SKM-1 (cell line): Measurements from ENCODE around the gene NUDT1.
A peak's percentile ranks its signal among the peaks of the same experiment; 100 is the strongest.

ENCODE experiments used
- DNase-seq: peaks from one replicate; lab custom pipeline; 2025; ENCODE audit not compliant: unreplicated experiment; lab: John Stamatoyannopoulos, UW

Gene NUDT1

GRCh38 chr7:2247141-2247995, 5.3 kb downstream of the NUDT1 start:
- DNase-seq: no peak

GRCh38 chr7:2248984-2249694, 7.1 kb downstream of the NUDT1 start:
- peak; percentile 69 for DNase-seq

- DNase-seq: no peak
Observed at GRCh38 chr7:2249744-2250323, 7.8 kb downstream of the NUDT1 start.

- no peak for DNase-seq
Observed at GRCh38 chr7:2251381-2251780, 9.4 kb downstream of the NUDT1 start.

- DNase-seq: no peak
Observed at GRCh38 chr7:2251841-2252771, 10.1 kb downstream of the NUDT1 start.

- no peak for DNase-seq
Observed at GRCh38 chr7:2253021-2253420, 11.0 kb downstream of the NUDT1 start.

- DNase-seq: no peak
Observed at GRCh38 chr7:2253525-2254244, 11.7 kb downstream of the NUDT1 start.

GRCh38 chr7:2254429-2255144, 12.6 kb downstream of the NUDT1 start:
- DNase-seq: no peak

GRCh38 chr7:2255145-2256139, 13.4 kb downstream of the NUDT1 start:
- DNase-seq: no peak

- no peak for DNase-seq
Observed at GRCh38 chr7:2256306-2257045, 14.4 kb downstream of the NUDT1 start.

- no peak for DNase-seq
Observed at GRCh38 chr7:2257046-2257551, 15.1 kb downstream of the NUDT1 start.

- DNase-seq: no peak
Observed at GRCh38 chr7:2257651-2258050, 15.6 kb downstream of the NUDT1 start.

- no peak for DNase-seq
Observed at GRCh38 chr7:2258661-2259365, 16.8 kb downstream of the NUDT1 start.

- DNase-seq: no peak
Observed at GRCh38 chr7:2259480-2259879, 17.5 kb downstream of the NUDT1 start.

- no peak for DNase-seq
Observed at GRCh38 chr7:2260820-2261219, 18.8 kb downstream of the NUDT1 start.

GRCh38 chr7:2261611-2262010, 19.6 kb downstream of the NUDT1 start:
- no peak for DNase-seq

GRCh38 chr7:2263176-2263575, 21.1 kb downstream of the NUDT1 start:
- DNase-seq: no peak
